Left kidney (tissue), 8 donors: ENCODE measurements around the gene OR2C3. TPM values are rescaled to one million over a fixed set of nuclear protein-coding genes. Genes with fewer than 3 reads are reported as not detected.
"Not testable (repeated sequence)": the region's sequence is repeated elsewhere in the genome, so short reads cannot be mapped to it uniquely, and the experiment has no call there.

Experiments used
- DNase-seq: peaks from one replicate; pipeline ENCODE4 v3.0.0-alpha.2; 2013
- long read RNA-seq, 8 donors: transcript quantifications; one replicate each; lab custom pipeline, GENCODE V29; 2026
- polyA plus RNA-seq: library from polyadenylated mRNA; unstranded; fragments of 120-200 nt; gene quantifications from one replicate; pipeline ENCODE4 v1.2.1, GENCODE V29; 2013; ENCODE audit not compliant: insufficient read length

OR2C3 gene
- 1.4 TPM for polyA plus RNA-seq
- long read RNA-seq, donor 1, result 0 reads
- long read RNA-seq, donor 2, result 0 reads
- long read RNA-seq, donor 3, result 0 reads
- long read RNA-seq, donor 4, result 0 reads
- long read RNA-seq, donor 5, result 0 reads
- long read RNA-seq, donor 6, result 0 reads
- long read RNA-seq, donor 7, result 0 reads
- long read RNA-seq, donor 8, result 0 reads

DNA sequence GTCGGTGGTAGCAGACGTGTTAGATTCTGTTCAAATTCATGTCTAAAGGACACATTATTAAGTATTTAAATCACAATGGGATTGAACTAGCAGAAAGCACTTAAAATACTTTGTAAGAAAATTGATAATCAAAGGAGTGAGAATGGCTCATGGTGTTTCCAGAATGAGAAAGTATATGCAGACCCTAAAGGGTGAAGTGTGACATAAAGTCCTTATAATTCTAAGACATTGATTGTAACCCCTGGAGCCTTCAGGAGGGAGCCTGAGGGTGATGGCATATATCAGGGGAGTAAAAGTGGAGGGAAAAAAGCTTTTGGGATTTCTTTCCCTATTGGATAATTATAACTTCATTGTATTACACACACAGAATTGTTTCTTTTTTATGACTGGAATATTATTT is at the start of gene OR2C3:
OR2C3 (minus strand) TSS at position 101 of the 400 bp plus-strand sequence. CDS start 3,929 bp downstream, outside the sequence.
- no peak for DNase-seq

GRCh38 chr1:247578946-247579460 is 42.8 kb upstream of the OR2C3 start:
- DNase-seq, result no peak

DNA sequence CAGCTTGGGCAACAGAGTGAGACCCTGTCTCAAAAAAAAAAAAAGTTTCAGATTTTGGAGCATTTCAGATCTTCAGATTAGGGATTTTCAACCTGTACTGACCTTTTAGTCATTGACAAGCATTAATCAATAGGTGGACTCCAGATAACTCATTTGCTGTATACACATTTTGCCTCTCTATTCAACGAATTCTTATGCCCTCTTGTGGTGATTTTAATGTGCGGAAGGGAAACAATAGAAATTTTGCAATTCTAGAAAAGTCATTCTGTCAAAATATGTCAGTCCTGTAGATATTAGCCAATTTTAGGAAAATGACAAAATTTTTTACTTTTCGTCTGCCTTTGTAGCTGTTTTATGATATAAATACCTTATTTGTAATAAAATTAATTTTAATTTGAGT is 40.3 kb upstream of the OR2C3 start:
- DNase-seq, result peak; percentile 7

DNA sequence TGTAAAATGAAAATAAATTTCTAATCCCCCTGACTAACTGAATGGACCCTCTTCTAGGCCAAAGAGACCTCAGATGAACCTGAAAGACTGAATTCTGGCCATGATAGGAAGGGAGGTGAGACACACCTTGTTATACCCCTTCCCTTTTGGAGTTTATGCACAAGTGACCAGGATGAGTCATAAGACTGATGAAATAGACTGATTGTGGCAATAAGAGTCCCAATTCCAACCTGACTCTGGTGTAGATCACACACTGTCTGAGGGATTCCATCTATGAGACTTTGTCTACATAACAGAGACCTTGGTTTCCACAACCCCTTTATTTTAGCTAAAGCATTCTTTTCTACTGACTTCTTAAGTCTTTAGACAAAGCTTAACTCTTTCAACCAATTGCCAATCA is 38.4 kb upstream of the OR2C3 start:
- DNase-seq, result no peak

DNA sequence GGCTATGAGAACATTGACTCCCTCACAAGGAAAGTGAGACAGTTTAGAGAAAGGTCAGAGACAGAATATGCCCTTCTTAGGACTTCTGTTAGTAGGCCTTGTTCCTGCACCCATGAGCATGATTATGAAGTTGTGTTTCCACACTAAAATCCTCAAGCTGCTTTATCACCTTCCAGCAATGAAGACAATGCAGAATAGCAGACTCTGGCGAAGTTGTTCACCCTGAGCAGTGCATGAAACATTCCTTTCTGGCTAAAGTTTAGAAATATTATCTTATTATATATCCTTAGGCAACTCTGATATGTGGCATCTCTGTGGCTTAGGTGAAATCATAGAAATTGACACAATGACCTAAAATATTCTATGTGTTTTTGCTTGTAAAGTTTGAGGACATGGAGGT is 38.0 kb upstream of the OR2C3 start:
- no peak for DNase-seq

- no peak for DNase-seq
Observed at GRCh38 chr1:247562198-247562597, 26.0 kb upstream of the OR2C3 start.

DNA sequence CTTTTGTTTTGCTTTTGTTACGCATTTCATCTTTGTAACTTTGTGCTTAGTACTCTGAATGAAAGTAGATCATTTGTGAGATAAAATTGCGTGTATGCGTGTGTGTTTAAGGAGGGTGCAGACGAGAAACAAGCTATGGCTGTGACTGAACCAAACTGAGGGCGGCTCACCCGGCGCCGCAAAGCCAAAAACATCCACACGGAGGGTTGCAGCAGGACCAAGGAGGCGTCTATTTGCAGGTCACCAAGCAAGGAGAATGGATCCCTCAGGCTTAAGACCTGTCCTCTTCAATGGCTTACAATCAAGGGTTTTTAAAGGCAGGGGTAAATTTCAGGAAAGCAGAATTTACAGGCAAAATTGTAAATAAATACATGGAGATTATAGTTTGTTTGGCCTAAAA is 25.5 kb upstream of the OR2C3 start:
- DNase-seq, result no peak

GRCh38 chr1:247557926-247558674 is 21.9 kb upstream of the OR2C3 start:
- DNase-seq, result no peak

DNA sequence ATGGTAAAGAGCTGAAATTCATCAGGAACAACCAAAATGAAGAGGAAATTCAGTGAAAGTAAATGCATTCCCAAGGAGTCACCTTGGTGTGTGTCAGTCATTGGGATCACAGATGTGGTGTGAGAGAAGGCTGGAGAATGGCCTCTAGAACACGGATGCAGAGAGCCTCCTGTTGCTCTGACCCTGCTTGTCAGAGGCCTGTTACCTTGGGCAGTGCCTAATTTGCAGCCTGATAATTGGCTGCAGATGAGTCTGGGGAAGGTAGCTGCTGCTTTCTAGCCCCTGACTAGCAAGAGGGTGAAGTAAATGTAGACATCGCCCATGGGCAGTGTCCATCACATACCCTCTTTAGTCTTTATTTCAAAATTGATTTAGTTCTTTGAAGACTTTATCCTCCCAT is 16.0 kb upstream of the OR2C3 start:
- DNase-seq, result no peak

DNA sequence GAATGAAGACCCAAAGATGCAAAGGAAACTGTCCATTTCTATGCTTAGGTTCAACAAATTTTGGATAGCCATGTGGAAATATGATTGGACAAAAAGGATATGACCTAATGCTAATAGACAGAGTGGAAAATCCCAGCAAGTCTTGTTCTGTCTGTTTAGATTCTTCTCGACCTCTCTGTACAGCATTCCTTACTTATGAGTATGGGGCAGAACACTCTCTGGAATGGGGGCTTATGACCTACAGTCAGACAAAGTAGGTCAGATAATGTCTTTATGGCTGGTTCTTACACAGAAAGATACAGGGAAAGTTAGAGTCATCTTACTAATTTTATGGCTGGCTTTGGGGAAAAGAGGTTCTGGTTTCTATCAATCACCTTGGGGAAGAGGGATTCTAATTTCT is 15.5 kb upstream of the OR2C3 start:
- DNase-seq, result no peak

- DNase-seq, result no peak
Observed at GRCh38 chr1:247548769-247549182, 12.5 kb upstream of the OR2C3 start, which contains the start of gene GCSAML. TSS of gene GCSAML (plus strand) at chr1:247549134. CDS start at chr1:247549192, 58 bp downstream.

DNA sequence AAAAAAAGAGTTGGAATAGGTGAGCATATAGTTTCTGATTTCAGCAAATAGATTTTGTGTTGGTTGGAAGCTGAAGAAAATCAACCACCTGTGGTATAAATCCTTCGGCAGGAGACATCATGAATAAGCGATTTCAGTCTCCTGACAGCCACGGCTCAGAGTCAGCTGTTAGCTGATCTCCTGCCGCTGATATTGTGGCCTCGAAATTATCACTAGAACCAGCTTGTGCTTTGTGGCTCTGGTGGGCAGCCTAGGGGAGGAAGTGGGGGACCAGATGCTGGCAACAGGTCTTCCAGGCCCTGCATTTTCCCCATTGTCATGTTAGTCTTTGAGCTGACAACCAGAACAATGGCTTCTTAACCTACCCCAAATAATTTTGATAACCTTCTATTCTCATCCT is 11.9 kb upstream of the OR2C3 start:
- no peak for DNase-seq

- no peak for DNase-seq
Observed at GRCh38 chr1:247542811-247543210, 6.6 kb upstream of the OR2C3 start.

DNA sequence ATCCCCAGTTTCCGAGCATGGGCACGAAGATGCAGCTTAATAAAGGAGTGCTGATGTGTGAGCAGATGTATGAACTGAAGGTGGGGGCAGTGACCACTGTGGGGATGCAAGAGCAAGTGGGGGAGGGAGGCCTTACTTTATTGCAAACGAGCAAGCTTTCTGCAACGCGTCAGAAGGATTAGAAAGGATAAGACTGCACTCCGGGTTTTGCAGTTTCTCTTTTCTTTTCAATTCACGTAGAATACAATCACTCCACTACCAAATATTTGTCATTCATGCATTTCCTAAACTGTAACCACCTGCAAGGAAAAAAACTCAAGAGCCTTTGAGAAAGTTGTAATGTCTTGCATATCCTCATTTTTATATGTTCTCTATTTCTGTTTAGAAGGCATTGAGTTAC is 4.3 kb upstream of the OR2C3 start:
- no peak for DNase-seq

- DNase-seq, result no peak
Observed at GRCh38 chr1:247539215-247539614, 3.0 kb upstream of the OR2C3 start.

DNA sequence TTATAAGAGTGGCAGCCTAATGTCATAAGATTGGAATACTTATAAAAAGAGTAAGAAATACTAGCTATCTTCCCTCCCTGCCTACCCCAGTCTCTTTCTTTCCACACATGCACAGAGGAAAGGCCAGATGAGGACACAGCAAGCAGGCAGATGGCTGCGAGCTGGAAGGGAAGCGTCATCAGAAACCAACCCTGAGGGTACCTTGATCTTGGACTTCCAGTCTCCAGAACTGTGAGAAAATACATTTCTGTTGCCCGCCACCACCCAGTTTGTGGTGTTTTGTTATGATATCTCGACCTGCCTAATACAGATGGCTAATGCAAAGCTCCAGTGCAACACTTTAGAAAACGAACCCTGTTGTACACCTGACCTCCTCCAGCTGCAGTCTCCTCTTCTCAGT is 2.3 kb upstream of the OR2C3 start:
- DNase-seq, result no peak

GRCh38 chr1:247535402-247535801 is 838 bp downstream of the OR2C3 start:
- no peak for DNase-seq

GRCh38 chr1:247531937-247532336 is 4.3 kb downstream of the OR2C3 start:
- no peak for DNase-seq

- no peak for DNase-seq
Observed at GRCh38 chr1:247530785-247531184, 5.5 kb downstream of the OR2C3 start.

DNA sequence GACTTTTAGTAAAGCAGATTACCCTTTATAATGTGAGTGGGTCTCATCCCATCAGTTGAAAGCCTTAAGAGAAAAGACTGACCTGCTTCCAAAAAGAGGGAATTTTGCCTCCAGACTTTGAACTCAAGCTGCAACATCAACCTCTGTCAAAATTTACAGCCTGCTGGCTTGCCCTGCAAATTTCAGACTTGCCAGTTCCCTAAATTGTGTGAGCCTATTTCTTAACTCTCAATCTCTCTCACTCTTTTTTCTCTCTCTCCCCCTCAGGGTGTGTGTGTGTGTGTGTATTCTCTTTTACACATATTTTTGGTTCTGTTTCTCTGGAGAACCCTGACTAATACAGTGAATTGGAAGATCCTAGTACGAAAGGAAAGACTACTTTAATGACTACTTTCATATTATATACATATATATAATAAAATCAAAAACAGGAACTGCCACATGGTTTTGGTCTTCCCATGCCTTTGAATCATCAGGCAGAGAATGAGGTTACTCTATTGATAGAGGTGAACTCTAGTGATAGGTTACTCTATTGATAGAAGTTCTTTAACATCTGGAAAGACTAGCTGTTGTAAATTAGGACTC is 6.4 kb downstream of the OR2C3 start:
- DNase-seq, result no peak

GRCh38 chr1:247528812-247529474 is 7.3 kb downstream of the OR2C3 start:
- no peak for DNase-seq

DNA sequence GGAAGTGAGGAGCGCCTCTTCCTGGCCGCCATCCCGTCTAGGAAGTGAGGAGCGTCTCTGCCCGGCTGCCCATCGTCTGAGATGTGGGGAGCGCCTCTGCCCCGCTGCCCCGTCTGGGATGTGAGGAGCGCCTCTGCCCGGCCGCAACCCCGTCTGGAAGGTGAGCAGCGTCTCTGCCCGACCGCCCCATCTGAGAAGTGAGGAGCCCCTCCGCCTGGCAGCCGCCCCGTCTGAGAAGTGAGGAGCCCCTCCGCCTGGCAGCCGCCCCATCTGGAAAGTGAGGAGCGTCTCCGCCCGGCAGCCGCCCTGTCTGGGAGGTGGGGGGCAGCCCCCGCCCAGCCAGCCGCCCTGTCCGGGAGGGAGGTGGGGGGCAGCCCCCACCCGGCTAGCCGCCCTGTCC is 14.4 kb downstream of the OR2C3 start:
- DNase-seq, result not testable (repeated sequence)

GRCh38 chr1:247518613-247518891 is 17.7 kb downstream of the OR2C3 start:
- DNase-seq, result no peak
